Activated CD4-positive, alpha-beta T cell treated with anti-CD3 and anti-CD28 coated beads, Interleukin-2, amount 50 U/mL, for 4 hours (primary cell): ENCODE measurements around the gene SLC6A20.
"Not testable (repeated sequence)": the region's sequence is repeated elsewhere in the genome, so short reads cannot be mapped to it uniquely, and the experiment has no call there.

Source experiments
- DNase-seq, 2 experiments: peaks; one replicate each; pipeline ENCODE4 v3.0.0-alpha.2; 2020

SLC6A20 gene

DNA sequence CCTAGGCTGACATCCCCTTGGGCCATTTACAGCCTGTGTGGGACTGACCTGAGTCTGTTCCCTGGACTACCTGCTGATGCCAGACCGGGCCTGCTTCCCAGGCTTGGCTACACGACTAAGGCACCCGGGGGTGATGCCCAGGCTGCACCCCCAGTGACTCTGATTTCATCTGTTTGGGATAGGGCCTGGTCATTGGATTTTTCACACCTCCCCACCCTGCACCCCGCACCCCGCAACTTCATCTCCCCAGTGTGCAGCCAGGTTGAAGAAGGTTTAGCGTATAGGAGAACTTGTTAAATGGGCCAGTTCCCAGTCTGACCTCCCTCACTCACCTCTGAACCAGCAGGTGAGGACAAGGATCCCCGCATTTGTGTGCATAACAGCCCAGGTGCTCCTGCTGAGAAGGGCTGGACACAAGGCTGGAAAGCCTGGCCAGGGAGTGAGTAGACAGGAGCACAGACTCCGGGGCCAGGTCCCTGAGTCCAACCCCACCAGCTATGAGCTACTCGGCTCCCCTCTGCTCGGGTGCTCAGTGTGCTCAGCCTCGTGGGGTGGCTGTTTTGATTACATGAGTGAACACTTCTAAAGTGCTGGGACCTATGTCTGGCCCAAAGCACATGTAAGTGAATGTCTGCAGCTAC, 18.5 kb downstream of the SLC6A20 start:
- DNase-seq, result no peak

DNA sequence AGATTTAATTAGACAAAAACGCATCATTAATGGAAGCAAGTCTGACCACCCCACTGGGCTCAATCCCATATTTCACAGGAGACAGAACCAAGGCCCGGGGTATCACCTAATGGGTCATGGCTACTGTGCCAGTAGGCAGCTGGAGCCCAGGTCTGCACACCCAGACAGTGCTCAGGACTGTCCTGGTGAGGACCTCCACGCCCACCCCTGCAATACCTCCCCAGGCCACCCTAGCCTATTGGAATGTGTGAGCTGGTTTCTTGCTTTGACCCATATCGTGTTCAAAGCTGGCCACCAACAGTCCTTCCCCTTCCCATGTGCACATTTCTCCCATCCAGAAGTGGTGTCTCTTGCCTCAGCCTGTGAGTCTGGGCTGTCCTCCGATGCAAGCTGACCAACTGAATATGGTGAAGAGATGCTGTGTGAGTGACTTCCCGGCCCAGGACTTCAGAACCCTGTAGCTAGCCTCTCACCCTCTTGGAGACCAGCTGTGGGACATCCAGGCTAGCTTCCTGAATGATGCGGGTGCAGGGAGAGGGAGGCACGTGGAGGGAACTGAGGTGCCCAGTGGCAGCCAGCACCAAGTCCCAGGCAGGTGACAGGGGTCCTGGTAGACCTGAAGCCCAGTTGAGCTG, 19.1 kb downstream of the SLC6A20 start:
- DNase-seq, result no peak

DNA sequence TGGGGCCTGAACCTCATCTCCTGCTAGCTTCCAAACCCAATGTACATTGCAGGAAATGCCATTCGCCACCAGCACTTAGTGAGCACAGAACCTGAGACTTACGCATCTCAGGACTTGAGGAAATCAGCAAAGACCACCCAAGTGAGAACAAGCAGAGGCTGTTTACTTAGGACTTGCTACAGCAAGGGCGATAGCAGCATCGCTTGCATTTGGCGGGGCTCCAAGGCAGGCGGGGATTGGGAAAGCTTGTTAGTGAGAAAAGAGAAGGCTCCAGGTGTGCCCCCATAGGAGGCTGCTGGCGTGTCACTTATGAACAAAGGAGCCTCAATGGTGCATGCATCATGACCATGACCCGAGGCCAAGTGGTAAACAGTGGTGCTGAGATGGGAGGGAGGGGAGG, 19.7 kb downstream of the SLC6A20 start:
- DNase-seq, result no peak

DNA sequence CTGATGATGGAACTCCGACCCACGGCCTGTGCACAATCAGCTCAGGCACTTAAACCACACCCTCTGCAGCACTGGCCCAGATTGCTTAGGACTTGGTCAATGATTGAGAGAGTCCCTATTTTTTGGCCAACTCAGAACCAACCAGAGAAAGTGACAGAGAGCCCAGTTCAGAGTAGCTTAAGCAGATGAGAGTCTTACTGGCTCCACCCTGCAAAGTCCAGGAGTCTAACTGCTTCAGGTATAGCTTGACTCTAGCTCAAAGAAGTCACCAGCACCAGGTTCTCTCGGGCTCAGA, 20.1 kb downstream of the SLC6A20 start:
- no peak for DNase-seq

DNA sequence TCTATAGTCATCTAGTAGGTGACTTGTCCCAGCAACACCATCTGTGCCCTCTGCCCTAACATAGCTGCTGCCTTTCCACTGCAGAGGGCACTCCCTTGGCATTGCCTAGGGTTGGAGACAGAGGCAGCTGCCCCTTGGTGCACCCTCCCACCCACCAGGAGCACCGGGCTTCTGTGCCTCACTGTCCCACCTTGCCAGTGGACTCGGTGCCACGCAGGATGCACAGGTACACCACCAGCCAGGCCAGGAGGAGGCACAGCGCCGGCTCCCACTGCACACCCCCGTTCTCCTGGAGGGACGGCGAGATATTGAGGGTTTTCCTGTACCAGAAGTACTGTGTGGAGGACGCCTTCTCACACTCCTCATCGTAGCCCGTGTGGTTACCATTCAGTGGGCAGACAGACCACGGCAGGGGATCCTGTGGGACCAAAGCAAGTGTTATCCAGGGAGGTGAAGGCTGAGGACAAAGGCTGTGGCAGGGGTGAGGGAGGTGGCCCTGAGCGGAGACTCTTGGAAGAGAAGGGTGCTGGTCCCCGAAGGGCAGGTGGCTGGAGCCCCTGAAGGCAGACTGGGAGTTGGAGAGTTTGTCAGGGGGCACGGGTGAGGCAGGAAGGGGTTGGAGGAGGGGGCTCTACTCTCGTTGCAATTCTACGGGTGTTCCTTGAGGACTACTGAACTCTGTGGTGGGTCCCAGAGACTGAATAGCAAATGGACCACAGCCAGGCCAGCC, 20.6 kb downstream of the SLC6A20 start:
- DNase-seq, result no peak

DNA sequence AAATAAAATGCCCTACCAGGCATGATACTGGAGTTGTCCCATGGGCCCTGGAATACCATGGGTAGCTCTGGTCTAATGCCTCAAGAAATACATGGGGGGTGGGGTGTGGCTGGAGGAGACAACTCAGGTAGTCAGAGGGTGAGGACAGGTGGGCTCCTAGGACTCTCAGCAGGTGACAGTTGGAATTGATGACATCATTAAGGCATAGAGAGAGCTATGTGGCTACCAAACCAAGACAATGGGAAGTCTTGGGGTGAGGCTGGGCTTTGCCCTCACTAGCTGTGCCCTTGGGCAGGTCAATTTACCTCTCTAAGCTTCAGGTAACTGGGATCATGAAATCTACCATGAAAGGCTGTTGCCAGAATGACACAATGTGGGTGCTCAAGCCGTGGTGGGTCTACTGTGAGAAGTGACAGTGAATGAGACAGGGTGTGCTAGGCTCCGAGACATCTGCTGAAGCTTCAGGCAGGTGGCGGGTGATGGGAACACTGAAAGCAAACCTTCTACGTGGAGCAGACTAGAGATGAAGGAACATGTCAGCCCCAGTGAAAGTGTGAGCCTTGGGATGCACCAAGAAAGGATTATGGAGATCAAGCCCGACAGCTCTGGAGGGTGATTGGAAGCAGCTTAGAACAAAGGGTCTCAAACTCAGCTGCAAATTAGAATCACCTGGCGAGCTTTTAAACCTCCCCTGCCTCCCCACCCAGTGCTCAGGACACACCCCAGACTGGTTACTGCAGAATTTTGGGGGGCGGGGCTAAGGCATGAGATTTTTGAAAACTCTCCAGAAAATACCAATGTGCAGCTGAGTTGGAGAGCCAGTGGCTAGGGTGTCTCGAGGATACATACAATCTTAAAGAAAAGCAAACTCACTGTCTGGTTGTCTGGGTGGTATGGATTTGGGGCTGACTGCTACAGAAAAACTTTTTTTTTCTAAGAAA, 21.5 kb downstream of the SLC6A20 start:
- DNase-seq, result no peak

DNA sequence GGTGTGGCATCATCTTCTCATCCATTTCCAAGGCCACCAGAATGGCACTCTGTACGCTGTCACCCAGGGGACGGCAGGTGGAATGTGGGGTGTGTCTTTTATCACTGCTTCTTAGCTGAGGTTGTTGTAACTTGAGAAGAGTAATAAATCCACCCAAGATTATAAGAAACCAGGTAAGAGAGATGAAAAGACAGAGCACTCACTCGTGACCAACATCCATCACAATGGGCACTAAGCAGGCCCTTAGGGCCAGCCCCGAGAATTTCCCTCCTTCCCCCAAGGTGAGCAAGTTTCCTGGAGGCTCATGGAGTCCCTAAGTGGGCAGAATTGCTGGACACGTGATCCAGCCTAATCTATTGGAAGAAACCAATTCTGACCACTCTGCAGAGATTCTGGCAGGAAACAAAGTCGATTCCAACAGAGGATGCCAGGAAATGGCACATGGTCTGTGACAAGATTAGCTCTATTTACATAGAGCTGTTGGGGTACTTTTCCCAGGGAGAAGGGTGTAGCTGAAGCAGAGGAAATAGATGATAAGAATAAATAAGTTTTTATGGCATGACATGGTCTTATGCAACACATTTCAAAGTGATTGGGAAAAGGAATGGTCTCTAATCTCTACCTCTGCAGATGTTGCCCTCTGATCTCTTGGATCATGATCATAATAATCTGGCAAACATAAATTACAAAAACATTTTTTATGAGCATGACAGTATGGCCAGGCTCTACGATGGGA, 22.5 kb downstream of the SLC6A20 start:
- DNase-seq, result no peak

DNA sequence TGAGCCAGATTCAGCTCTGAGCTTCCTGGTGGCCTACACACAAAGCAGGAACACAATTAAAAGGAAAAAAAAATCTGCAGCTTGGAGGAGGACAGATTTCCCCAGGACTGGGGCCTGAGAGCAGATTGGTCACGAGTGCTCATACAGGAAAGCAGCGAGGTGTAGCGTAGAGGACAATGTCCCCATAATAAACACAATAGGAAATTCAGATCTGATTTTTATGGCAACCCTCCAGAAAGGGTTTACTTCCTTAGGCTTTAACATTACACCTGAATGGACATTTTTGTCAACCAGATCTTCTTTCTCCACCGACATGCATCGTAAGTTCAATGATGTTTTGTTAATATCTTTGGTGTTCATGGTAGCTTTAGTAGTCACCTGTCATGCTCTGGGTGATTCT, 23.3 kb downstream of the SLC6A20 start:
- no peak for DNase-seq

DNA sequence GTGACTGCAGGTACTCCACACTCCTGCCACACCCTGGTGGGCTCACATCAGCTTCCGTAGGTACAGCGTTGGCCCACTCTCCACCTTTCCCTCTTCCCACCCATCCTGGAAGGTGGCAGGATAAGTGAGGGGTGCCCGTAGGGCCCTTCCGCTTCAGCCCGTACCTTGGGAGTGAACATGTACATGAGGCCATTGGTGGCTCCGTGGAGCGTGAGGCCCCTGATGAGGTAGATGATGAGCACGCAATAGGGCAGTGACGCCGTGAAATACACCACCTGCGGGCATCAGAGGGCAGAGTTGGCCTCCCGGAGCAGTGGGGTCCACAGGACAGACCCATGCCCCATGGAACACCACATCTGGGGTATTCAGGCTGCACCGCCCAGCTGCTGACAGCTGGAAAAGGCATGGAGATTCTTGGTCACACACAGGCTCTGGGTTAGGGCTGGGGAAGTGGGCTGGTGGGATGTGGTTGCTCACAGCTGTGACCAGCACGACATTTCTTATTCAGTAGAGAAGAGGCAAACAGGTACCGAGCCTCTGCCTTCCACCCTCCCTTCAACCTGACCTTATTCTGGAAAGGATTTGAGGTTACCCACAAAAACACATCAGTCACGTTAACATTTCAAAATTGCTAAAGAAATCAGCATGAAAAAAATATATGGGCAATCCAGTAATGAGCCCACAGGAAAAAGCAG, 23.8 kb downstream of the SLC6A20 start:
- DNase-seq, result no peak

DNA sequence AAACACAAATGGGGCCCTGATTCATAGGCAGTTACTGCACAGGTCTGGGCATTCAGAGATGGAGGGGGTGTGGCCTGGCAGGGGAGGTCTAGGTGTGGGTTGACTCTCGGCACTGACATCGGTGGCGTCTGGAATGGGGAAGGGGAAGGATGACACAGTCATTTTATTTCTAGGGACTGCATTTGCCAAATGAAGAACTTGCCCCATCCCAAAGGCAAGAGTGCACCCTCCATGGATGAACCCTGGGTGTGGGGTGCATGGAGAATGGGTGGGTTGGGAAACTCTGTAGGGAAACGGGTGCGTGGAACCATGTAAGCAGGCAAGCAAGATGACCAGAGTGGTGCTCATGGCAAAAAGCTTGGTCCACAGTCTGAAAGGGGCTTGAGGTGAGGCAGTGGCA, 24.5 kb downstream of the SLC6A20 start:
- no peak for DNase-seq

DNA sequence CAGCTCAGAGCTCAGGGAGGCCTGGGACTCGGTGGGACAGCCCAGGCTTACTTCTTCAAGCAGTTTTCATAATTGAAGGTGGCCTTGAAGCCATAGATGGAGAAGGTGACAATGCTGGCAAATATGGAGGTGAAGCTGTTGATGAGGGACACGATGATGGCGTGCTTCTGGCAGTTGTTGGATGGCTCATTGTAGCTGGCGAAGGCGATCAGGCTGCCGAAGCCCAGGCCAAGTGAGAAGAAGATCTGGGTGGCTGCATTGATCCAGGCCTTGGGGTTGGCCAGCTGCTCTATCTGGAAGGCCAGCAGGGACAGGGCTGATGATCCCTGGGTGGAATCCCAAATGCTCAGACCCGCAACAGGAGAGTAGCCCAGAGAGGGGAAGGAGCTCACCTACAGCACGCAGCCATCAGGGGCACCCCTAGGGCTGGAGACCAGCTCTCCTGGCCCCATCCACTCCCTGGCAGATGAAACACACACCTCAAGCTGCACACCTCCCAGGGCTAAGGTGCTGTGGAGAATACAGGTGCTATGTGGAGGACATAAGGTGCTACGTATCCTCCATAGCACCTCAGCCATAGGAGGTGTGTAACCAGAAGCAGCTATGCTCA, 25.1 kb downstream of the SLC6A20 start:
- DNase-seq, result no peak

DNA sequence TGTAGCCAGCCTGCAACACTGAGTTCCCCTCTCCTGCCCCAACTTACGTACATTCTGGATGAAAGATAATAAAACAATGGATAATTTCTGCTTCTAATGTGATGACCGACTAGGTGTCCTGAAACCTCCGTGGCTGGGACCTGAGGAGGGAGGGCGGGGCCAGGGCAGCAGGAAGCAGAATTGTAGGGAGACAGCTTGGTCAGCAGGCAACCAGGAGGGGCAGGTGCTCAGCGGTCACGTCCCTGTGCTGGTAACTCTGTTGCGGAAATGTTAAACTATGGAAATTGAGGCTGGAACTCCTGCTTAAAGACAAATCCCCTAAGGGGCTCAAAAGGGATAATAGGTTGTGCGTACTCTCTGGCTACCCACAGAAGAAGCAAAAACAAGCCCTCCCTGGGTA, 30.4 kb downstream of the SLC6A20 start:
- DNase-seq, result no peak

DNA sequence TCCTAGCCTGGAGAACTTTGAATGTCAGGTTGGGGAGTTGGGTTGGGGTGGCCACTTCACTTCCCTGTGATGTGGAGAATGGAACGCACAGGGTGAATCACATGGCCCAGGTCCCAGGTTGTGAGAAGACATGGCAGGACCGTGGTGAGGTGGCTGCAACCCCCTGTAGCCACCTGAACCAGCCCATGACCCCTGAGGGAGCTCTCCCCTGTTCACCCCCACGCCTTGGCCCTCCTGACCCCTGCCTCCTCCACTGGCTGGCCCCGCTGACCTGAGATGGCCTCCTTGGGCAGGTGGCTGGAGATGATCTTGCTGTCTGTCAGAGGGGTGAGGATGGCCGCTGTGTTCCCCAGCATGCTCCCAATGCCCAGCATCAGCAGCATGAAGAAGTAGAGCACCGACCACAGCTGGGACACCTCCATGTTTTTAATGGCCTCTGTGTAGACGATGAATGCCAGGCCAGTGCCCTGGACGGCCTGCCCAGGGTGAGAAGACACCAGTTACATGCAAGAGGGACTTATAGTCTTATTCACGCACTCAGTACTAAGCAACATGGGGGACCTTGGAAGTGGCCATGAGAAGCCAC, 31.0 kb downstream of the SLC6A20 start:
- no peak for DNase-seq

DNA sequence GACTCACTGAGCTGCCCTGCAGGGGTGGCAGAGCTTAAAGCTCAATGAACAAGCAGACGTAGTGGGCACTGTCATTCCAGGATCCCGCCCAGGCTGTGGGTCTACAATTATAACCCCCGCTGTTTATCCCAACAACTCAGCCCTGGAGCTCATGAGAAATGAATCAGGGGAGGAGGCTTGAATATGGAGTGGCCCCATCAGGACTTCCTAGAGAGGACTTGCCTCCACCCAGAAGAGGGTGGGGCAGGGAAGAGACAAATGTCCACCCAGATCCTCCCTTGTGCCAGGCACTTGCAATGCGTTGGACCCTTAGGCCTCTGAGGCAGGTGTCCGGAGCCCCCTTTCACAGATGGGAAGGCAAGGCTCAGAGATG, 33.0 kb downstream of the SLC6A20 start:
- DNase-seq, result no peak

DNA sequence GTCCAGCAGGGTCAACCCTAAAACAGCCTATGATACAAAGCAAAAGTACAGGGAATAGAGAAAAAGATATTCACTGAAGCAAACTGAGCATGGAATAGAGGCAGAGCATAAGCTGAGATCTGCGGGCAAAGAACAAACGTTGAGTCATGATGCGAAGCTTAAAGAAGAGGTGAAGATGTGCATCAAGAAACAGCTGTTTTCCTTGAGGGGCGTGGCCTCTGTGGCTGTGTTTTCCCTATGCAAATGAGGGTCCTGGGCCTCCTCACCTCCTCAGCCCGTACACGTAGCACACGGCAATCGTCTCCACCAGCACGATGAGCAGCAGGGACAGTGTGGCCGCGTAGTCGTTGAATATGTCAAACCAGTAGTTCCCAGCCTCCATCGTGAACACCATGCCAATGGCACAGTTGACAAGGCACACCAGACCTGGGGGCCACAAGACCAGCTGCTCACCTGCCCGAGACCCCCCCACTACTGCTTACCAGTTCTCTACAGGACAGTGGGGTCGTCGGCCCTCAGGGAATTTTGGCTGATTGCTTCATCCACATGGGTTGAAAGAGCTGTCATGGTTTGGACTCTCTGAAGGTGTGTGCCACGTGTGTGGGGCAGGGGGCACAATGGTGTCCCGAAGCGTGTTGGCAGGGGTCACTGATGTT, 33.6 kb downstream of the SLC6A20 start:
- DNase-seq, result no peak

DNA sequence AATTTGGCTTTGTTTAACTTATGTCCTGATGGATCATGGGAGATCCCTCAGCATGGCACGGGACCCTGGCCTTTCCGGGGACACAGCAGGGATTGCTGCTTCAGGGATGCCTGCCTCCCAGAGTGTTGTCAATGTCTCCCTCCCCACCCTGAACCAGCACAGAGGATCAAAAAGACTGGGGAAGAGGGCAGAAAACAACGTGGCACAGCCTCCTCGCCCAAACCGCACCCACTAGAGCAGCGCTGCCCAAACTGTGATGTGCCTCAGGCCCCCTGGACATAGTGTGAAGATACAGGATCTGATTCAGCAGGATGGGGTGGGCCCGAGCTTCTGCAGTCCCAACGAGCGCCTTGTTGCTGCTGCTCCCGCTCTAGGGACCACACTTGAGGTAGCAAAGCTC, 34.5 kb downstream of the SLC6A20 start:
- no peak for DNase-seq

DNA sequence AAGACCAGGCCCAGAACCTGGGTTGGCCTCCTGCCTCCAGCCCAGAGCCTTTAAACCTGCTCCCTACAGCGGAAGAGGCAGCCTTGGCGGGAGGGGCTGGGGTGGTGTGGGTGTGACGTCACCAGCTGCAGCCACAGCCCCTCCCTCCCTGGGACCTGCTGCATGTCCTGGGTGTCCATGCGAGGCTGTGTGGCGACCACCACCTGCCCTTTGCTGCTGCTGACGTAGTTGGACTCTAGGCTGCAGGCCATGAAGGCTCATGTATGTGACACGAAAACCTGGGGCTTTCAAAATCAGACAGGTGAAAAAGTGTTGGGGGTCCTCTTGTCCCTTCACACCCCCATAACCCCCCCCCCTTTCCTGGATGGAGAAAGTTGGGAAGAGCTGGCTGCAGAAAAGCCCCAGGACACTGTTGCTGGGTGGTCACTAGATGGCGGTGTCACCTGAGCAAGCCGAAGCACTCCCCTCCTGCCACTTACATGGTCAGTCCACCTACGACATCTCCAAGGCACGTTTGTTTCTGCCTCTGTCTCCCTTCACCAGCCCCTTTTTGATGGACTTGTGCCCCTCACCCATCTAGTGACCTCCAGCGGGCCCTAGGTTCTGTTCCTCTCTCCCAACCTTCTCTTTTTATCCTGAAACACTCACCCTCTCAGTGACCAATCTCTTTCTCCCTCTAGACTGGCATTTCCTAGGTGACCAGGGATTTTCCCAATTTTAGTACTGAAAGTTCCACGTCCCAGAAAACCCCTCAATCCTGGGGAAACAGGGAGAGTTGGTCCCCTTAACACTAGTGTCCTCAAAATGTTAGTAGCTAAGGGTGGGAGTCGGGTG, 35.2 kb downstream of the SLC6A20 start:
- DNase-seq, result peak; percentile 11 to 21

DNA sequence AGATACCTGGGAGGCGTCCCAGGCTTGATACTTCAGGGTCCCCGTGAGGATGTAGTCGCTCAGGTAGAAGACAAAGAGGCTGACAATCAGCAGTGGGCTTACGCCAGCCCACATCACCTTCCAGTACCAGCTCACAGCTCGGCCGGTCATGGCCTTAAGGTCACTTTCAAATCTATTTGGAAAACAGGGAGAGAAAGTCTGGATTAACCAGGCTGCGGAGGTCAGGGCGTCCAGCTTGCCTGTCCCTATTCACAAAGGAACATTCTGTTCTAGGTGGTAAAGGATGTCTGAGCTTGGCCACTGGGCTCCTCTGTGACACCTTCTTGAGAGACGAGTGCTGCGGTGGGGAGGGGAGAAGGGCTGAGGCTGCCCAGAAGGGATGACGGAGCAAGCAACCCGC, 36.5 kb downstream of the SLC6A20 start:
- DNase-seq, result no peak

DNA sequence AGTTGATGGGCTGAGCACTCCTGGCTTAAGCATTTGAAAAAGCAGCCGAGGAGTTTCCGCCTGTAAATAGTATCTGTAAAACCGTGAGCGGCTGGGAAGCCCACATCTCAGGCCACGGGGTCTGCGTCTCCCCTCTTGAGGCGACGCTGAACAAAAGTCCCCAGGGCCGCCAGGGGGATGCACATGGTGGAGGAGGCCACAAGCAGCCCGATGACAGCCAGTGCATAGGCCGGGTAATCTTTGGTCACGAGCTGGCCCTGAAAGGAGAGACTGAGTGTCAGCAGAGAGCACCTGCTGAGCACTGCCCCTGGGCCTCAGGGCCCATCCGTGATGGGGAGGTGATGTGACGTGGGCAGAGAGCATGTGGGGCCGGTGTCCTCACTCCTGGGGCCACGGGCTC, 37.5 kb downstream of the SLC6A20 start:
- DNase-seq, result no peak

DNA sequence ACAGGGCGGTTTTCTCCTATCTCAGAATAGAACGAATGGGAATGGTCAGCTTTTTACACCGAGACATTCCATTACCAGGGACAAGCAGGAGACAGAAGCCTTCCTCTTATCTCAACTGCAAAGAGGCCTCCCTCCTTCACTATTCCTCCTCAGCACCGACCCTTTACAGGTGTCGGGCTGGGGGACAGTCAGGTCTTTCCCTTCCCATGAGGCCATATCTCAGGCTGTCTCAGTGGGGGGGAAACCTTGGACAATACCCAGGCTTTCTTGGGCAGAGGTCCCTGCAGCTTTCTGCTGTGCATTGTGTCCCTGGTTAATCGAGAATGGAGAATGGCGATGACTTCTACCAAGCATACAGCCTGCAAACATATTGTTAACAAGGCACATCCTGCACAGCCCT, 39.2 kb downstream of the SLC6A20 start:
- DNase-seq, result not testable (repeated sequence)
